NCI-H1105 treated with DMSO at 0.1 percent for 48 hours (cell line): ENCODE data around the gene PTPN12.
A peak's percentile ranks its signal among the peaks of the same experiment; 100 is the strongest.
"Not testable (repeated sequence)": the region's sequence is repeated elsewhere in the genome, so short reads cannot be mapped to it uniquely, and the experiment has no call there.

ENCODE experiments used
- DNase-seq: peaks from one replicate; lab custom pipeline; 2025; lab: John Stamatoyannopoulos, UW

PTPN12 gene

GRCh38 chr7:77537136-77537777 is at the start of gene PTPN12:
Gene PTPN12, plus strand, starts transcription at chr7:77537295. Its CDS starts 252 bp downstream, at chr7:77537547.
- DNase-seq, result no peak

GRCh38 chr7:77488986-77489385 is 48.1 kb upstream of the PTPN12 start:
- no peak for DNase-seq

GRCh38 chr7:77497079-77497478 is 40.0 kb upstream of the PTPN12 start:
- DNase-seq, result peak; percentile 64

DNA sequence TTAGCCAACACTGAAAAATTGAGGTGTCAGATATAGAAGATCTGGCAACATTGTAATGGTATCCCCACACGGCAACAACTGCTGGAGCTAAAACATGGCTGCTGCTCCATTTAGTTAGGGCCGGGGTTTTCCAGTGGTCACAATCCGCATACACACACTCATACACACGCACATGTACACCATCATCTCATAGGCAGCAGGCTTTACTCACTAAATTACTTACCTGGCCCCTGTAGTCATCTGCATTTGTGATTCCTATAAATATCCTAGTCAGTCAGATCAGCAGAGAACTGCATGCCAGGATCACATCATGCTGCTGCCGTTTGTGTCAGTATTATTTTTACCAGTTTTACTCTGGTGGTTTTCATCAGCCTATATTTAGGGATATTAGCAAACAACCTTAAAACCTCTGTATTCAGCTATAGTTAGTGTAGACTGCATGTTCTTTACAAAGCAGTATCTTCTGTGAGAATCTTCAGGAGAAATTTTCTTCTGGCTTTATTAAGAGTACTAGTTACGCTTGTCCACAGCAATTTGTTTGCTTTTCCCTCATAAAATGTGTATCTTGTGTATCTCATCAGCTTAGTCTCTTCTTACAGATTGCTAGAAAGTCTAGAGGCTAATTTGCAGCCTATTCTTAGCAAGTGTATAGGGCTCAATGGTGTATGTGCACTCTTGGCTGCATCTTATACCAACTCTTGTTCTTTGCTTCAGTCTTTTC is 38.3 kb upstream of the PTPN12 start:
- no peak for DNase-seq

- no peak for DNase-seq
Measured at GRCh38 chr7:77501192-77501515, 35.9 kb upstream of the PTPN12 start.

DNA sequence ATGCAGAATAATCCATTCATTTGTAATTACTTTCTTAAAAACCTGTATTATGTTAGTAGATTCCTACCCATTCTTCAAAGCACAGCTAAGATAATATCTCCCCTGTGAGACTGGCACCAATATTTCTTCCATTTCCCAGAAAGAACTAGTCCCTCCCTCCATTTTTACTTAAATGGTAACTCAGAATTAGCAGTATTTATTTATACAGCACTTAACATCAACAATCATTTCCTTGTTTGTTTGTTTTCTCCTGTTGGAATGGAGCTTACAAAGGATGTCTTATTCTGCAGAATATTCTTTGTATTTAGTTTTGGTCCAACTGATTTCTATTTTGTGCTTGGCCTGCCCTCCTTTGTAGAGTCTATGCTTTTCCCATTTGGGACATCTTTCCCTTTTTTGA is 32.1 kb upstream of the PTPN12 start:
- no peak for DNase-seq

DNA sequence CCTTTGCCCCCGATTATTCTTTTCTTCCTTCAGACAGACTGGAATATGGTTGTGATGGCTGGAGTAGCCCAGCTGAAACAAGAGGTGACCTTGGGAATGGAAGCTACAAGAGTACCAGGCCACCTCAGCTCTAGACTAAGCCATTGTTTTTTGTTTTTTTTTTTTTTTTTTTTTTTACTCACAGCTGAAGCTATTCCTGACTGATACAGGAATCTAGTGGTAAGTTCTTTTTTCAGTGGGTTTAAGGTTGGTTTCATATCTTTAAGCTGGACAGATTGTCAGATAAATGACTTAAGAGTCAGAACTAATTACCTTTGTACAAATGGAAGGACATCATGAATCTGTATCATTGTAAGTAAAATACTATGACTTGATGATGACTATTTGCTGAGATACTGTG is 30.2 kb upstream of the PTPN12 start:
- no peak for DNase-seq

DNA sequence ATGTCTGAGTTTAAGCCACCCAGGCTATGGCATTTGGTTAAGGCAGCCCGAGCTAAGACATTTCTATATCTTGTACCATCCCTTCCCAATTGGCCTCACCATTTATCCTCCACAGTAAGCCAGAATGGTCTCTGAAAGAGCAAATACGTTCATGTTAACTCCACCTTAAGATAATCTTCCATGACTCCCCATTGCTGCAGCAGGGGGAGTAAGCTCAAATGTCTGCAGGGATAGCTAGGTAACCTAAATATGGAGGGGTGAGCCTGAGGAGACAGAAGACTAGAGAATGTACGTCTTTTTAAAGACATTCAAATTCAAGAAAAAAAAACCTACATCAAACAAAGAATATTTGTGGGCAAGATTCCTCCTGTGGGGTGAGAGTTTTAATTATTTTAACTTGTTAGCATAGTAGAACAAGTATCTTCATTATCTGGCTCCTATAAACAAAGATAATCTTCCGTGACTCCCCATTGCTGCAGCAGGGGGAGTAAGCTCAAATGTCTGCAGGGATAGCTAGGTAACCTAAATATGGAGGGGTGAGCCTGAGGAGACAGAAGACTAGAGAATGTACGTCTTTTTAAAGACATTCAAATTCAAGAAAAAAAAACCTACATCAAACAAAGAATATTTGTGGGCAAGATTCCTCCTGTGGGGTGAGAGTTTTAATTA is 24.0 kb upstream of the PTPN12 start:
- DNase-seq, result not testable (repeated sequence)

DNA sequence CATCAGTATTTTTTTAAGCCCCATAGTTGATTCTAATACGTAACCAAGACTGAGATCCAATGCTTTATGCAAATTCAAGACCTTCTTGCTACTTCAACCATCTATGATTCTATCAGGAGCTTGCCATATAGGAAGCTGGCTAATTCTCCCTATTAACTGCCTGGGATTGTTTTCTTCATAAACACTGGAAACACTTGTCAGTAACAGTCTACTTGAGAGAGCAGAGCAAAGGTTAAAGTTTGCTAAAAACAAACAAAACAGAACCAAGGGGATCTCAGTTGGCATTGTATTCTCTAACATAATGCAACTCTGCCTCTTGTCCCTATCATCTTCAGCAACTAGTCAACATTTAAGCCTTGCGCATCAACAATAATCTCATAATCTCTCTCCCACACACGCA is 21.0 kb upstream of the PTPN12 start:
- DNase-seq, result no peak

- no peak for DNase-seq
Measured at GRCh38 chr7:77520261-77520660, 16.8 kb upstream of the PTPN12 start.

DNA sequence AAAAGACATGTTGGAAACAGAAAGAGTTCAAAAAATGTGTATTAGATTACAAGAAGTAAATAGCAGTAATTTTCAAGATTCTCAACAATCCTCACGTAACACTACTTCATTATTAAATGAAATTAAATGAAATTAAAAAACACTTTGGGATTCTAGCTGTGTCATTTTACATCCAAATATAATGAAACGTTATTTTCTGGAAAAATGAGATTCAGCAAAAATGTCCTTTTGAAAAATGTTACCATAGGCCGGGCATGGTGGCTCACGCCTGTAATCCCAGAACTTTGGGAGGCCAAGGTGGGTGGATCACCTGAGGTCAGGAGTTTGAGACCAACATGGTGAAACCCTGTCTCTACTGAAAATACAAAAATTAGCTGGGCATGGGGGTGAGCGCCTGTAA is 15.6 kb upstream of the PTPN12 start:
- not testable (repeated sequence) for DNase-seq

DNA sequence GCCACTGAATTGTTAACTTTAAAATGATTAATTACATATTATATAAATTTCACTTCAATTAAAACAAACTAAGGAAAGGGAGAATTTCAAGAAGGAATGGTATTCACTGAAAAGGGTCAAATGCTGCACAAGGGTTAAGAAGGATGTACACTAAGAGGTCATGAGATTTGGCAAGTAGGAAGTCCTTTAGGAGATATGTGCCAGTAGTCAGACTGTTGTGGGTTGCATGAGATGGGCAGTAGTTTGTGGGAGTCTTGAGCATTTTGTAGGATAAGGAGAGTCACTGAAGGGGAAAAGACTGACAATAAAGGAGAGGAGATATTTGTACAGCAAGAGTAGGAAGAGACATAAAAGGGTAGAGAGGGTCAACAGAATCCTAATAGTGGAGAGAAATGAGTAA is 12.4 kb upstream of the PTPN12 start:
- no peak for DNase-seq

- no peak for DNase-seq
Measured at GRCh38 chr7:77525231-77525630, 11.9 kb upstream of the PTPN12 start.

- no peak for DNase-seq
Measured at GRCh38 chr7:77528368-77528767, 8.7 kb upstream of the PTPN12 start.

GRCh38 chr7:77529279-77529678 is 7.8 kb upstream of the PTPN12 start:
- no peak for DNase-seq

GRCh38 chr7:77531038-77531437 is 6.1 kb upstream of the PTPN12 start:
- DNase-seq, result no peak

GRCh38 chr7:77532247-77532646 is 4.8 kb upstream of the PTPN12 start:
- DNase-seq, result no peak

DNA sequence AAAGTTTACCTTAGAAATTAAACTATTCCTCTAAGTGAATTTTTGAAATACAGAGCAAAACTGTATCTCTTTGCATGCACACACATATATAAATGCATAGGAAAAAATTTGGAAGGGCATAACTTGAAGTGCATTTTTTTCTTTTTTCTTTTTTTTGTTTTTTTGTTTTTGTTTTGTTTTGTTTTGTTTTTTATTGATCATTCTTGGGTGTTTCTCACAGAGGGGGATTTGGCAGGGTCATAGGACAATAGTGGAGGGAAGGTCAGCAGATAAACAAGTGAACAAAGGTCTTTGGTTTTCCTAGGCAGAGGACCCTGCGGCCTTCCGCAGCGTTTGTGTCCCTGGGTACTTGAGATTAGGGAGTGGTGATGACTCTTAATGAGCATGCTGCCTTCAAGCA is 4.4 kb upstream of the PTPN12 start:
- DNase-seq, result not testable (repeated sequence)

DNA sequence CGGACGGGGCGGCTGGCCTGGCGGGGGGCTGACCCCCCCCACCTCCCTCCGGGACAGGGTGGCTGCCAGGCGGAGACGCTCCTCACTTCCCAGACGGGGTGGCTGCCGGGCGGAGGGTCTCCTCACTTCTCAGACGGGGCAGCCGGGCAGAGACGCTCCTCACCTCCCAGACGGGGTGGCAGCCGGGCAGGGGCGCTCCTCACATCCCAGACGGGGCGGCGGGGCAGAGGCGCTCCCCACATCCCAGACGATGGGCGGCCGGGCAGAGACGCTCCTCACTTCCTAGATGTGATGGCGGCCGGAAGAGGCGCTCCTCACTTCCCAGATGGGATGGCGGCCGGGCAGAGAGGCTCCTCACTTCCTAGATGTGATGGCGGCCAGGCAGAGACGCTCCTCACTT is 3.0 kb upstream of the PTPN12 start:
- not testable (repeated sequence) for DNase-seq

DNA sequence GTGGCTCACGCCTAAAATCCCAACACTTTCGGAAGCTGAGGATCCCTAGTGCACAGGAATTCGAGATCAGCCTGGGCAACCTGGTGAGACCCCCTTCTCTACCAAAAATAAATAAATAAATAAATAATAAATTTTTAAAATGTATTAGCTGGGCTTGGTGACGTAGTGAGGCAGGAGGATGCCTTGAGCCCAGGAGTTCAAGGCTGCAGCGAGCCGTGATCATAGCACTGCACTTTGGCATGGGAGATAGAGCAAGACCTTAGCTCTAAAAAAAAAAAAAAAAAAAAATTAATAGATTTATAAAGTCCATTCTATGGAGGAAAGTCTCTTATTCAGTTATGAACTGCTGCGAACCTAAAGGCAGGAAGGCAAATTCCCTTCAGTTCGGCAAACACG is 1.1 kb upstream of the PTPN12 start:
- no peak for DNase-seq

DNA sequence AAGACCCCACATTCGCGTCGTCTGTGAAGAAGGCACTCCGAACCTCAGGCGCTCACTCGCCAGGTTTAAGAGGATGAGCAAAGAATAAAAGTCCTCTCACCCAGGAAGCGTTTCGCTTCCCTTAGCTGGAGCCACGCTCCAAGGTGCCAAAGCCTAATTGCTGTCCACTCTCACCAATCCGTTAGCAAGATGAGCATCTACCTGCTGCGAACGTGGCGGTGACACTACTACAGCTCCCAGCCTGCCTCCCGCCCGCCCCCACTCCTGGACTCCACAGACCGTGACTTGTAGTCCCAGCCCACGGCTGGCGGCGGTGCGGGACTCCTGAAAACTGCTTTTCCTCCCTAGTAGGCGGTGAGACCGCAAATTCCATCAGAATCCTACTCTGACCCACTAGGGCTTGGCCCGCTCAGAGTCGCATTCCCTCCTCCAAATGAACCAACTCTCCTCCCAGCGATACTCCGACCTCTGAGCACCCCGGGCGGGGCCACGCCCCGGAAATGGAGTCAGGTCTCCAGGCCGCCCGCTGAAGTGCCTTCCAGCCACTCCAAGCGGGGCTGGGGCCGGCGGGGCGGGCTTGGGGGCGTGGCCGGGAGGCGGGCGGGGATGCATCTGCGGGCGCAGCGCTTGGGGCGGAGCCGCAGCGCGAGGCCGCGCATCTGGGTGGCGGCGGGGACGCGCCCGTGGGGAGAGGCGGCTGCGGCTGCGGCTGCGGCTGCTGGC is 521 bp upstream of the PTPN12 start:
- DNase-seq, result peak; percentile 95

DNA sequence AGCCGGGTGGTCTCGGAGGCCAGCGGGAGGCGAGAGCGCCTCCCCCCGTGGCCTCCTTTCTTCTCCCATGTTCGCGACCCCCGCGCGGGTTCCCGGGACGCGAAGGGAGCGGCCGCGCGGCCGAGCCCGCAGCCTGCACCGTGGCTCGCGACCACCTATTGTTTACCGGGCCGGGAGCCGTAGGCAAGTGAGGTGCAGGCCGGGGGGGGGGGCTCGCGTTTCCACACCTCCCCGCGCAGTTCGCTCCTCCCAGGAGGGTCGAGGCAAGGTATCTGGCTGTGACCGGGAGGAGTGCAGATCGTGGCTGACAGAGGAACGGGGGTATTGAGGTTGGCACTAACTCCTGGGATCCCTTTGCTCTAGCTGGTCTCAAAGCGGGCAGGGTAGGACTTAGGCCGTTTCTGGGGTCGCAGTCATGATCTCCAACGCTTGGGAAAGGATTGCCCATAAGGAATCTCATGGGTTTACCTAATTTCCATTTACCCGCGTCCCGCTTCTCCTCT is 734 bp downstream of the PTPN12 start:
- DNase-seq, result peak; percentile 56
